ENCODE data around the gene ATP7B. TPM values are rescaled to one million over a fixed set of nuclear protein-coding genes. Genes with fewer than 3 reads are reported as not detected.
A peak's percentile ranks its signal among the peaks of the same experiment; 100 is the strongest.

Gene ATP7B
- total RNA-seq, 2 experiments from 2014 or later, result 0.85 to 1.2 TPM

- Histone ChIP-seq H3K4me3 (ENCODE audit: low read length) (no peak overlapping the region), H3K36me3 (ENCODE audit: insufficient read depth, low read length) (no peaks in the 10 kb centered on the region), H3K9me3 (ENCODE audit: control insufficient read depth in 1 of 2, insufficient read depth in 1 of 2, low read length in 2 of 2) (no peaks in the 10 kb centered on the region), H3K27ac (ENCODE audit: low read depth in 1 of 2, low read length in 2 of 2) (no peak overlapping the region), H3K27me3 (ENCODE audit: control insufficient read depth in 1 of 2, insufficient read depth in 2 of 2, low read length in 2 of 2) (no peaks in the 10 kb centered on the region), H3K4me1 (ENCODE audit: insufficient read depth, low read length) (peaks cover 27% of the 10 kb centered on the region)
- TF ChIP-seq CTCF (IDR thresholded peaks at IDR 0.05), result no peak
- H3K9me3 Mint-ChIP-seq, result no peaks in the 10 kb centered on the region
- DNase-seq (peak in 1 of 14 experiments; percentile 16), ATAC-seq (ENCODE audit: poor library complexity) (peak; percentile 34)
- no peaks in the 10 kb centered on the region for H3K27me3 Mint-ChIP-seq
- H3K36me3 Mint-ChIP-seq (ENCODE audit: low read depth), result no peaks in the 10 kb centered on the region
- intact Hi-C loops (cut with DNase I, micrococcal nuclease), result no loop called here
- H3K4me3 Mint-ChIP-seq, result no peak overlapping the region
- ChIA-PET POLR2A (no interaction called here), CTCF (interaction anchor here (1.2 kb wide), 1 partner anchor 204 kb away, joined by 6 read pairs; no protein-coding TSS in a partner anchor)
- no peak overlapping the region for H3K27ac Mint-ChIP-seq
- H3K4me1 Mint-ChIP-seq (ENCODE audit: low read depth), result peaks cover 16% of the 10 kb centered on the region
Observed at GRCh38 chr13:51923983-51924539, 87.2 kb downstream of the ATP7B start.

- POLR2A ChIA-PET, result interaction anchor here (1.1 kb wide), 1 partner anchor 89 kb away, joined by 3 read pairs; the partner anchor contains the start of gene ALG11
- H3K27me3 Mint-ChIP-seq, result no peaks in the 10 kb centered on the region
Observed at GRCh38 chr13:51922771-51923480, 88.3 kb downstream of the ATP7B start.

More at GRCh38 chr13:51922771-51923480, 88.3 kb downstream of the ATP7B start:
- intact Hi-C loops (cut with DNase I, micrococcal nuclease), result no loop called here
- Mint-ChIP-seq H3K4me1 (ENCODE audit: low read depth) (peaks cover 16% of the 10 kb centered on the region), H3K9me3 (no peaks in the 10 kb centered on the region), H3K4me3 (no peak overlapping the region), H3K27ac (no peak overlapping the region), H3K36me3 (ENCODE audit: low read depth) (no peaks in the 10 kb centered on the region)
- Histone ChIP-seq H3K9me3 (ENCODE audit: control insufficient read depth in 1 of 2, insufficient read depth in 1 of 2, low read length in 2 of 2) (no peaks in the 10 kb centered on the region), H3K27me3 (ENCODE audit: control insufficient read depth in 1 of 2, insufficient read depth in 2 of 2, low read length in 2 of 2) (no peaks in the 10 kb centered on the region), H3K4me1 (ENCODE audit: insufficient read depth, low read length) (peaks cover 27% of the 10 kb centered on the region), H3K36me3 (ENCODE audit: insufficient read depth, low read length) (no peaks in the 10 kb centered on the region), H3K4me3 (ENCODE audit: low read length) (no peak overlapping the region), H3K27ac (ENCODE audit: low read depth in 1 of 2, low read length in 2 of 2) (no peak overlapping the region)
- DNase-seq (no peak), ATAC-seq (ENCODE audit: poor library complexity) (no peak)
- CTCF ChIA-PET, result interaction anchor here (1.2 kb wide), 1 partner anchor 205 kb away, joined by 6 read pairs; no protein-coding TSS in a partner anchor
- no peak for TF ChIP-seq CTCF (IDR thresholded peaks at IDR 0.05)

All from CD4-positive, alpha-beta T cell (primary cell).